Measurements from ENCODE around the gene METTL9.

DNA sequence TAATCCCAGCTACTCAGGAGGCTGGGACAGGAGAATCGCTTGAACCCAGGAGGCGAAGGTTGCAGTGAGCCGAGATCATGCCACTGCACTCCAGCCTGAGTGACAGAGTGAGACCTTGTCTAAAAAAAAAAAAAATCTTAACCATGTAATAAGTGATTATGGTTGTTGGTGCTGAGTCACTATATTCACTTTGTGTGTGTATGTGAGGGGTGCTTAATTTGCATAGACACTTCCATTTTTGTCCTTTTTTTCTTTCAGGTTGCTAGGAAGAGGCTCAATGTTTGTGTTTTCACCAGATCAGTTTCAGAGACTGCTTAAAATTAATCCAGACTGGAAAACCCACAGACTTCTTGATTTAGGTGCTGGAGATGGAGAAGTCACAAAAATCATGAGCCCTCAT is 18.2 kb downstream of the METTL9 start:
- TF ChIP-seq GATA2 (IDR thresholded peaks at IDR 0.05; ENCODE audit: low read depth, low read length) (no peak), GATA3 (IDR thresholded peaks at IDR 0.05; ENCODE audit: low read depth, low read length) (no peak)

All from SH-SY5Y (cell line).